ENCODE results near the gene FBXL13.
"Not testable (repeated sequence)": the region's sequence is repeated elsewhere in the genome, so short reads cannot be mapped to it uniquely, and the experiment has no call there.

The FBXL13 gene

GRCh38 chr7:102849538-102849937, 225.1 kb downstream of the FBXL13 start:
- no peak for DNase-seq (ENCODE audit: low spot score)

DNA sequence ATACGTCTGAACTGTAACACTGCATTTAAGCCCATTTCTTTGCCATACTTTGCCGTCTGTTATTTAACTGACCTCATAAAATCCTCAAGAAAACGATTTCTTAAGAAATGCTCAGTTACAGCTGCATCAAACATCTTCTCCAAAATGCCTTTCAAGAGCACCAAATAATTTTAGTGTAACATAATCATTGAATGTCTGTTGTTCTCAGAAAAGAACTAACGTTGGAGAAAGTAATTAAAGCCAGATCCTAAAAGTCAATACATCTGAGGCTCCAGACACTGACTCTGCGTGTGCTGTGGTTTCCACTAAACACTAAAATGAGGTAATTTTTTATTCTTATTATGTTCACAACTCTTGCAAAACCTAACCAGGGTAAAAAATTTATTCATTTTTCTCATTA, 225.5 kb downstream of the FBXL13 start:
- no peak for DNase-seq (ENCODE audit: low spot score)

DNA sequence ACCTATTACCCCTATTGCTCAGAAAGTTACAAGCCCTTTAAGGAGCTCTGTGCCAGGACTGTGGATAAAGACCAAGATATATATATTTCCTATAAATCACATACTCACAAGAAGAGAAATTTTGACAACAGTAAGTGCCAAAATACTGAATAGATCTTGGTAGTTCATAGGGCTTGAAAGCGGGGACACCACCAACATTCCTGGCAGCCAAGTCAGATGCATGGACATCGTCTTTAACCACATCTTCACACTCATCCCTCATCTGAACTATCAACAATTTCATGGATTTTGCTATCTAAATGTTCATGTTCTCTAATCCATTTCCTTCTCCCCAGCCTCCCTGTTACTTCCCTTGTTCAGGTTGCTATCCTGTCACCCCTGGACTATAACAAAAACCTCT, 229.2 kb downstream of the FBXL13 start:
- DNase-seq (ENCODE audit: low spot score), result no peak

- DNase-seq (ENCODE audit: low spot score), result no peak
Observed at GRCh38 chr7:102843850-102844249, 230.7 kb downstream of the FBXL13 start.

DNA sequence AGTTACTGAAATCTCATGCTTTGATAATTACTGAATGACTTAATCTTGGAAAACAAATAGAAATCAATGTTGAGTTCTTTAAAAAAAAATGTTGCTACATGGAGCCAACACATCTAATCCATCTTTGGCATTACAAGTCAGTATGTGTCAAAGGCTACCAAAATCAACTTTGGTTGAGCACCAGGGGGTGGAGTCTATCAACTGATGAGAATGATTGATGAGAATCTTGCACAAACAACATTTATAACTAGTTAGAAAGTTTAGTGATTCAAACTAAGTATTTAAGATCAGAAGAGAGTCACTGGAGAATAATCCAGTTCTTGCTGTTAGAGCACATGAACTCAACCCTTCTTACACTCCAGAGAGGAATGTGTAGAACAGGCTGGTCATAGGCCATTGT, 232.3 kb downstream of the FBXL13 start:
- DNase-seq (ENCODE audit: low spot score), result no peak

GRCh38 chr7:102841290-102841689, 233.3 kb downstream of the FBXL13 start:
- no peak for DNase-seq (ENCODE audit: low spot score)

DNA sequence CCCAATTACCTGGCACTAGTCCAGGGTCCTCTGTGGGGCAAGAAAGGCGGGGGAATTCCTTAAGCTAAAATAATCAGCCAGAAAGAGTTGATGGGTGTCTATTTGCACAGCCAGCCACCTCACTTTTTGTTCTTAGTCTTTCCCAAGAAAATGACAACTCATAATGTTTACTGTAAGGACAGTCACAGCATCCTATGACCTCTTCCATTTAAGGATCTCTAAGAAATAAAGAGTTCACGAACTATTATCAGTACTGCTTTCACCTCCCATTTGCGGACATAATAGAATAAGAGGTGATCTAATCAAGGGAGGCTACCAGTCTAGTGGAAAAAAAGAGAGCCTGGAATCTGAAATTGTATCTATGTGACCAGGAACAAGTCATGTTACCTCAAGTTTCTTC, 234.2 kb downstream of the FBXL13 start:
- no peak for DNase-seq (ENCODE audit: low spot score)

DNA sequence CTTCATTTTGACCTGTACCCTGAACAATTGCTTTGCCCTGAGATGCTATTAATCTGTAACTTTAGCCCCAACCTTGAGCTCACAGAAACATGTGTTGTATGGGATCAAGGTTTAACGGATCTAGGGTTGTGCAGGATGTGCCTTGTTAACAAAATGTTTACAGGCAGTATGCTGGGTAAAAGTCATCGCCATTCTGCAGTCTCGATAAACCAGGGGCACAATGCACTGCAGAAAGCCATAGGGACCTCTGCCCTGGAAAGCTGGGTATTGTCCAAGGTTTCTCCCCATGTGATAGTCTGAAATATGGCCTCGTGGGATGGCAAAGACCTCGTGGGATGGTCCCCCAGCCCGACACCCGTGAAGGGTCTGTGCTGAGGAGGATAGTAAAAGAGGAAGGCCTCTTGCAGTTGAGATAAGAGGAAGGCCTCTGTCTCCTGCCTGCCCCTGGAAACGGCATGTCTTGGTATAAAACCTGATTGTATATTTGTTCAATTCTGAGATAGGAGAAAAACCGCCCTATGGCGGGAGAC, 236.0 kb downstream of the FBXL13 start:
- DNase-seq (ENCODE audit: low spot score), result not testable (repeated sequence)

DNA sequence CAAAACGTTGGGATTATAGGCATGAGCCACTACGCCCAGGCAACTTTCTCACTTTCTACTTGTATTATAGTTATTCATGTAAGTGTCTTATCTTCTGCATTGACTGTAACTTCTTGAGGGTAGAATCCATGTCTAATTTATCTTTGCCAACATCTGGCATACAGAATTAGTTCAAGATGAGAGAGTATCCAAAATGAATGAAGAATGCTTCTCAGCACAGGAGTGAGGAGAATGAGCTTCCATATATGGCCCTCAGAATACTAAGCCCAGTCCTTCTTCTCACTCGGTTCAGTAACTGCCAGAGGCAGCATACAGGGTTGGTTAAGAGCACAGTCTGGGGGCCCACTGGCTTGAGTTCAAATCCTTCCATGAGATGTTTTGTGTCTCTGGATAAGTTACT, 236.8 kb downstream of the FBXL13 start:
- DNase-seq (ENCODE audit: low spot score), result no peak

DNA sequence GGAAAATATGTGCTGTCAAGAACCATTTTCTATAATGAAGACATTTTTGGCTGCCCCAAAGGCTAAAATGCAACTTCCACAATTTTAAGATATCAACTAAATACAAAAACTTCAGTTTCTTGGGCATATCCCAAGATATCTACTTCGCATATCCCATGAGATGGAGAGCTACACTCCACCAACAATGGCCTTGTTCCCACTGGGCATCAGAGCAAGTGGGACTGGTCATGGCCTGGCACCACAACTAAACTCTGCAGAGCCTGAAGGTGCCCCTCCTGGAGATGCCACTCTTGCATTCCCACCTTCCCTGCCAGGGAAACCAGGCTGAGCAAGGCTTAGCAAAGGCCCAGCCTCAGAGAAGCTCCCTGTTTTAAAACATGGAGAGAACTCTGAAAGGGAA, 237.6 kb downstream of the FBXL13 start:
- DNase-seq (ENCODE audit: low spot score), result no peak

GRCh38 chr7:102836191-102836919, 238.2 kb downstream of the FBXL13 start:
- DNase-seq (ENCODE audit: low spot score), result no peak

DNA sequence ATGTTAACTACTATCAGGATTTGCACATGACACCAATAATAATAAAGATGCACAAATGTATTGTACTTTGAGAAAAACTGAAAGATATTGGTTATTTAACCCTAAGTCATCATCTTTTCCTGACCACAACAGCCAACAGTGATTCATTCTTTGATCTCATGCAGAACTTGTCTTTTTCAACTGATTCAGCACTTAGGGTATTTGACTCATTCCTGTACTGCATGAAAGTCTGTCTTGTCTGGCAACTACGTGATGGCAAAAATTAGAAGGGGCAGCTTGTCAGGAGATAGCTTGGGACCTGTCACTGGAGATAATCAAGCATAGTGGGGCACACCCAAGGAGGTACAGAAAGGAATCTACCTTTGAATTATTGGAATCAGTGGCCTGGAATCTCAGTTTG, 239.6 kb downstream of the FBXL13 start:
- DNase-seq (ENCODE audit: low spot score), result no peak

GRCh38 chr7:102834466-102834865, 240.1 kb downstream of the FBXL13 start:
- DNase-seq (ENCODE audit: low spot score), result no peak

DNA sequence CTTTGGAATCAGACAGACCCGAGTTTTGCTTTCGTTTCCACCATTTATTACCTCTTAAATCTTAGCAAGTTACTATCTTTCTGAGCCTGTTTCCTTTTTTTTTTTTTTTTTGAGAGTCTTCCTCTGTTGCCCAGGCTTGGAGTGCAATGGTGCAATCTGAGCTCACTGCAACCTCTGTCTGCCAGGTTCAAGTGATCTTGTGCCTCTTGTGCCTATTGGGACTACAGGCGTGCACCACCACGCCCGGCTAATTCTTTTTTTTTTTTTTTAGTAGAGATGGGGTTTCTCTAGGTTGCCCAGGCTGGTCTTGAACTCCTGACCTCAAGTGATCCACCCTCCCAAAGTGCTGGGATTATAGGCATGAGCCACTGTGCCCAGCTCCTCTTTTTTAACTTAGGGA, 241.3 kb downstream of the FBXL13 start:
- no peak for DNase-seq (ENCODE audit: low spot score)

GRCh38 chr7:102832674-102833073, 241.9 kb downstream of the FBXL13 start:
- no peak for DNase-seq (ENCODE audit: low spot score)

DNA sequence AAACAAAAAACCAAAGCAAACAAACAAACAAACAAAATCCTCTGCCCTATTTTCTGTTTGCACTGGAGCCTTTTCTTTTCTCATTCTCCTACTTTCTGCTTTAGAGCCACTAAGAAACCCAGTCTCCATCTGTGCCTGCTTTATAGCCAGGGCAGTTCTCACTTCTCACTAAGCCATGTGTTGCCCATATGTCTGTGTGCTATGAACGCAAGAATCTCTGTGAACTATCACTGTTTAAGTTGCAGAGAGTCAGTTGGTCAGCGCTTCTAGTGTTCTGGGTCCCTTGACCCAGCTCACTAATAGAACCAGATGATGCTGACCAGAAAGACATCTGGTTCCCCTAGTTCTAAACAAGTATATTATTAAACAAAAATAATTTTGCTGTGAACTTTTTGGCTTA, 244.4 kb downstream of the FBXL13 start:
- no peak for DNase-seq (ENCODE audit: low spot score)

DNA sequence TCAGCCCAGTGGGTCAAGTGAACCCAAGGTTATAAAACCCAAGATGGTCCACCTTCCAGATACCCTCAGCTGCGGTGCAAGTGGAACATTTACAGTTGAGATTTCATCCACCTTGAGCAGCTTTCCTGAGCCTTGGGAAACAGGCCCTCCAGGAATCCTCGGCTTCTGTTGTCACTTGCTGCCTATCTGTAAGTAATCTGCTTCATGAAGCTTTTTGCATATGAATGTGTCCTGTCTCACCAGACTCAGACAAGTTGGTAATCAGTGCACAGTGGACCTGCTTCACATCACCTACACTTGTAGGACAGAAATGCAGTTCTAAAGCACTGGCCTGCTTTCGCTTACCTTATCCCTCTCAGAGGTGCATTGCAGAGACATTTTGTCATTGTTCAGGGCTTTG, 245.5 kb downstream of the FBXL13 start:
- DNase-seq (ENCODE audit: low spot score), result no peak

GRCh38 chr7:102828286-102828685, 246.3 kb downstream of the FBXL13 start:
- no peak for DNase-seq (ENCODE audit: low spot score)

GRCh38 chr7:102823390-102824119, 251.0 kb downstream of the FBXL13 start:
- no peak for DNase-seq (ENCODE audit: low spot score)

DNA sequence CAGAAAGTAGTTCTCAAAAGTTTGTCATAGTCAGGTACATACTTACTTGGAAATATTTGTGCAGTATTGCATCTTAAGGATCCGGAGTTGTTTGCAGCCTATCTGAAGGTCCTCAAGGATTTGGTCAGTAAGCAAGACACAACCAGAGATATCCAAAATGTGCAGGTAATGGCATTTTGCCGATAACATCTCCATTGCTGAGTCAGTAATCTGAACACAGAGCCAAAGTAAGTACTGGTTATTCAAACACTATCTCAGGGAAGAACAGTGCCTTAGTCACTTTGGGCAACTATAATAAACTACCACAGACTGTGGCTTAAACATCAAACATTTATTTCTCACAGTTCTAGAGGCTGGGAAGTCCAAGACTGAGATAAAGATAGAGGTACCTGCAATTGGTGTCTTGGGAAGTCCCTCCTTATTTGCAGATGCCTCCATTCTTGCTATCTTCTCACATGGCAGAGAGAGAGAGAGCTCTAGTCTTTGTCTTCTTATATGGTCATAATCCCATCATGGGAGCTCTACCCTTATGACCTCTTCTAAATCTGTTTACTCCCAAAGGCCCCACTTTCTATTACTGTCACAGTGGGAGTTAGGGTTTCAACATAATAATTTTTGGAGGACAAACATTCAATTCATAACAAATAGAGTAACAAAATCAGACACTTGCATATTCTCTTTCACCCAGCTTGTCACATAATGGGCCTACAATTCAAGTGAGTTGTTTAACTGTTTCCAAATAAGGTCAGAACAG, 252.4 kb downstream of the FBXL13 start:
- DNase-seq (ENCODE audit: low spot score), result no peak

GRCh38 chr7:102819151-102819550, 255.4 kb downstream of the FBXL13 start:
- DNase-seq (ENCODE audit: low spot score), result no peak

GRCh38 chr7:102817616-102818573, 256.7 kb downstream of the FBXL13 start:
- DNase-seq (ENCODE audit: low spot score), result no peak
